Activated CD4-positive, alpha-beta T cell treated with anti-CD3 and anti-CD28 coated beads, Interleukin-2, amount 10 ng/mL, durations not matched to agents 7 days and 5 days (primary cell): Measurements from ENCODE around the gene RNF166. TPM values are rescaled to one million over a fixed set of nuclear protein-coding genes. Genes with fewer than 3 reads are reported as not detected.

ENCODE experiments used
- CTCF ChIA-PET: fragments of 350-600 bp; sonication (Branson Sonifier 250); formaldehyde crosslinking; loops from one replicate; lab custom pipeline; 2021; ENCODE audit warnings: antibody characterized with exemption; lab: Charles Lee
- POLR2A ChIA-PET: fragments of 350-600 bp; sonication (Branson Sonifier 250); formaldehyde crosslinking; loops from one replicate; lab custom pipeline; 2021; ENCODE audit warnings: antibody characterized with exemption; lab: Charles Lee
- DNase-seq: peaks from one replicate; pipeline ENCODE4 v3.0.0-alpha.2; 2020
- H3K27ac Mint-ChIP-seq: one replicate; pipeline ENCODE4 v1.8.0; 2021; ENCODE audit warnings: mild to moderate bottlenecking, moderate library complexity, mixed read lengths
- H3K27me3 Mint-ChIP-seq: one replicate; pipeline ENCODE4 v1.8.0; 2021; ENCODE audit warnings: mixed read lengths
- H3K36me3 Mint-ChIP-seq: one replicate; pipeline ENCODE4 v1.8.0; 2021; ENCODE audit warnings: low read depth, mixed read lengths
- H3K4me1 Mint-ChIP-seq: one replicate; pipeline ENCODE4 v1.8.0; 2021; ENCODE audit warnings: mixed read lengths
- H3K4me3 Mint-ChIP-seq: one replicate; pipeline ENCODE4 v1.8.0; 2021; ENCODE audit warnings: mild to moderate bottlenecking, moderate library complexity, mixed read lengths
- H3K9me3 Mint-ChIP-seq: one replicate; pipeline ENCODE4 v1.8.0; 2021; ENCODE audit warnings: mixed read lengths
- total RNA-seq, 2 experiments: library from RNA; stranded (reverse); gene quantifications; one replicate each; pipeline ENCODE4 v1.2.3, GENCODE V29; 2021

Gene RNF166, protein sequence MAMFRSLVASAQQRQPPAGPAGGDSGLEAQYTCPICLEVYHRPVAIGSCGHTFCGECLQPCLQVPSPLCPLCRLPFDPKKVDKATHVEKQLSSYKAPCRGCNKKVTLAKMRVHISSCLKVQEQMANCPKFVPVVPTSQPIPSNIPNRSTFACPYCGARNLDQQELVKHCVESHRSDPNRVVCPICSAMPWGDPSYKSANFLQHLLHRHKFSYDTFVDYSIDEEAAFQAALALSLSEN
- 100 to 1,000 TPM; 214 to 234 TPM for total RNA-seq

- POLR2A ChIA-PET = no interaction called here
- Mint-ChIP-seq H3K27me3 (no peaks in the 10 kb centered on the region), H3K4me3 (peak within 1 kb of the TSS; percentile 85), H3K27ac (peak within 1 kb of the TSS; percentile 98), H3K36me3 (peaks cover 33% of the 10 kb centered on the region), H3K4me1 (peaks cover 37% of the 10 kb centered on the region), H3K9me3 (no peaks in the 10 kb centered on the region)
- CTCF ChIA-PET = interaction anchor here (0.7 to 1.6 kb wide), 3 partner anchors 12 to 31 kb away, joined by 3 to 4 read pairs (median 4); no protein-coding TSS in a partner anchor
- peak; percentile 91 for DNase-seq
Measured at GRCh38 chr16:88706229-88706964, at the start of gene RNF166, which contains the start of gene CTU2. Gene RNF166, minus strand, starts transcription at chr16:88706408. Its CDS starts 83 bp downstream, at chr16:88706325. Gene CTU2, plus strand, starts transcription at chr16:88706503. Its CDS starts 28 bp downstream, at chr16:88706531.

- Mint-ChIP-seq H3K4me1 (peaks cover 24% of the 10 kb centered on the region), H3K4me3 (no peak overlapping the region), H3K36me3 (no peaks in the 10 kb centered on the region), H3K9me3 (no peaks in the 10 kb centered on the region), H3K27ac (no peak overlapping the region), H3K27me3 (no peaks in the 10 kb centered on the region)
- ChIA-PET POLR2A (no interaction called here), CTCF (interaction anchor here (0.5 to 6.0 kb wide), 2 partner anchors 18 to 552 kb away, joined by 7 to 27 read pairs; no protein-coding TSS in a partner anchor)
- DNase-seq = no peak
Measured at GRCh38 chr16:88754912-88755744, 48.9 kb upstream of the RNF166 start.

- H3K27ac Mint-ChIP-seq = no peak overlapping the region
- POLR2A ChIA-PET = no interaction called here
Measured at GRCh38 chr16:88754109-88754911, 48.1 kb upstream of the RNF166 start.

DNA sequence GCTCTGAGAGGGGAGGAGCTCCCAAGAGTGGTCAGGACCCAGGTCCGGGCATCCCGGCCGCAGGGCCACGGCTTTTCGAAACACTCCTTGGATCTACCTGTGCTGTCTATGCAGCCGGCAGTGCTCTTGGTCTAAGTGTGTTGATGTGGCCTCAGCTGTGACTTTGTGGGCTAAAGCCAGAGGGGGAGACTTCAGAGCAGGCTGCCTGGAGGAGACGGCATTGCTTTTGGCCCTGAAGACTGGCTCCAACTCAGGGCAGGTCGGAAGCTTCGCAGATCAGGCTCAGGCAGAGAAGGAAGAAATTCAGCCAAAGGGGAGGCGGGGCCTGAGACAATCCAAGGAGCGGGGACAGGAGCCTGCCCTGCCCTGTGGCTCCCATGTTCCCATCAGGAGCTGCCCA is 47.4 kb upstream of the RNF166 start:
- ChIA-PET CTCF (interaction anchor here (0.6 to 6.0 kb wide), 3 partner anchors 14 to 414 kb away, joined by 3 to 27 read pairs (median 3); no protein-coding TSS in a partner anchor), POLR2A (no interaction called here)
- Mint-ChIP-seq H3K4me1 (peaks cover 10% of the 10 kb centered on the region), H3K9me3 (no peaks in the 10 kb centered on the region), H3K27me3 (no peaks in the 10 kb centered on the region), H3K36me3 (no peaks in the 10 kb centered on the region), H3K27ac (no peak overlapping the region), H3K4me3 (no peak overlapping the region)
- no peak for DNase-seq

More at GRCh38 chr16:88754109-88754911, 48.1 kb upstream of the RNF166 start:
- H3K9me3 Mint-ChIP-seq = no peaks in the 10 kb centered on the region
- H3K27me3 Mint-ChIP-seq = no peaks in the 10 kb centered on the region
- peaks cover 16% of the 10 kb centered on the region for H3K4me1 Mint-ChIP-seq
- DNase-seq = no peak
- no peak overlapping the region for H3K4me3 Mint-ChIP-seq
- H3K36me3 Mint-ChIP-seq = no peaks in the 10 kb centered on the region
- CTCF ChIA-PET = interaction anchor here (0.7 to 6.0 kb wide), 3 partner anchors 8 to 17 kb away, joined by 3 to 27 read pairs (median 3); no protein-coding TSS in a partner anchor

DNA sequence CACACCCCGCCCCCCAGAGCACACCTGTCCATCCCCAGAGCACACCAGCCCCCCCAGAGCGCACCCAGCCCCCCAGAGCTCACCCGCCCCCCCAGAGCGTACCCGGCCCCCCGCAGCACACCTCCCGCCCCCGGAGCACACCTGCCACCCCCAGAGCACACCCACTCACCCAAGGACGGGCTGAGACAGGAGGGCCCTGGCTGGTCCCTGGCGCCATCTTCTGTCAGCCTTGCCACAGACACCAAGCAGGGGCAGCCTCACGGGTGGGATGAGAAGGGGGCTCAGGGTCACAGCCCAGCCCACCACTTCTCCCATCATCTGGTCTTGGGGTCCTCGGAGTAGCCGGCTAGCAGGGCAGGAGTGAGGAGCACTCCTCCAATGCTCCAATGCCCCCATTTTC is 47.0 kb upstream of the RNF166 start:
- CTCF ChIA-PET = interaction anchor here (0.6 to 6.0 kb wide), 3 partner anchors 14 to 415 kb away, joined by 3 to 27 read pairs (median 3); no protein-coding TSS in a partner anchor
- no peak for DNase-seq
- H3K36me3 Mint-ChIP-seq = peaks cover under 1% of the 10 kb centered on the region
- peaks cover 6% of the 10 kb centered on the region for H3K4me1 Mint-ChIP-seq
- no peaks in the 10 kb centered on the region for H3K9me3 Mint-ChIP-seq
- no peaks in the 10 kb centered on the region for H3K27me3 Mint-ChIP-seq
- POLR2A ChIA-PET = no interaction called here
- no peak overlapping the region for H3K27ac Mint-ChIP-seq
- no peak overlapping the region for H3K4me3 Mint-ChIP-seq

DNA sequence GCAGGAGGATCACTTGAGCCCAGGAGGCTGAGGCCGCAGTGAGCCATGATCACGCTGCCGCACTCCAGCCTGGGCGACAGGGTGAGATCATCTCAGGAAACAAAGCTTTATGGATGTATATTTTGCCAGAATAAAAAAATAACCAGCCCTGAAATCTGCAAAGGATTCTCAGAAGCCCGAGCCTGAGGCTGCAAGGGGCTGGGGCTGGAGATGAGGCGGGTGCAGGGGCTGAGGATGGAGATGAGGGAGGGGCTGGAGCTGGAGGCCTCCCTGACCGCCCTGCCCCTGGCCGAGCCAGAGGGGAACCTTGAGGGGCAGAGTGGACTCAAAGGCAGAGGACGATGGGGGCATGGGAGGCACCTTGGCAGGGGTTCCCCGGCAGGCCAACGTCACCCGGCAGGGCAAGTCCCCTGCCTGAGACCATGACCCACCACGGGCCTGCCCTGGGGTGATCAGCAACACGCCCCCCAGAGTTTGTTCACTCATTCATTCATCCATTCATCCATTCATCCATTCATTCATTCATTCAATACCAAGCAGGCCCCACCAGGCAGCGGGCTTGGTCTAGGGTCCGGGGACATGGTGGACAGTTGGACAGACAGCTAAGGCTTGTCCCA is 46.3 kb upstream of the RNF166 start:
- Mint-ChIP-seq H3K4me1 (peaks cover 2% of the 10 kb centered on the region), H3K4me3 (no peak overlapping the region), H3K27me3 (no peaks in the 10 kb centered on the region), H3K27ac (no peak overlapping the region), H3K36me3 (peaks cover 3% of the 10 kb centered on the region), H3K9me3 (no peaks in the 10 kb centered on the region)
- DNase-seq = no peak
- POLR2A ChIA-PET = no interaction called here
- CTCF ChIA-PET = interaction anchor here (6.0 kb wide), 1 partner anchor 15 kb away, joined by 27 read pairs; no protein-coding TSS in a partner anchor

DNA sequence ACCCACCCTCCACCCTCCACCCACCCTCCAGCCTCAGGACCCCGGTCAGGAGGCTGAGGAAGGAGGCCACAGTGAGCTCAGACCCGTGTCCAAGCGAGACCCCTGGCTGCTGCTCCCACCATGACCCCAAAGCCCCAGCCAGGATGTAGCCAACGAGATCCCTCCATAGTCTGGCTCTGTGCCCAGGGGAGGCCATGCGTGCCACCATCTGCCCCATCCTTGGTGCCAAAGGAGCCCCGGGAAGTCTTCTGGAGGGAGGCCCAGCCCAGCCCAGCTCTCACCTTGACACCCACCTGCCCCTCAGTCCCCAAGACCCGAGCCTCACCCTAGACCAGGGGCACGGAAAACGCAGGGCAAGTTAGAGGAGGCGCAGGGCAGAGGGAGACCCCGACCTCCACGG is 44.6 kb upstream of the RNF166 start:
- POLR2A ChIA-PET = no interaction called here
- Mint-ChIP-seq H3K36me3 (peaks cover 3% of the 10 kb centered on the region), H3K4me1 (peaks cover 16% of the 10 kb centered on the region)

DNA sequence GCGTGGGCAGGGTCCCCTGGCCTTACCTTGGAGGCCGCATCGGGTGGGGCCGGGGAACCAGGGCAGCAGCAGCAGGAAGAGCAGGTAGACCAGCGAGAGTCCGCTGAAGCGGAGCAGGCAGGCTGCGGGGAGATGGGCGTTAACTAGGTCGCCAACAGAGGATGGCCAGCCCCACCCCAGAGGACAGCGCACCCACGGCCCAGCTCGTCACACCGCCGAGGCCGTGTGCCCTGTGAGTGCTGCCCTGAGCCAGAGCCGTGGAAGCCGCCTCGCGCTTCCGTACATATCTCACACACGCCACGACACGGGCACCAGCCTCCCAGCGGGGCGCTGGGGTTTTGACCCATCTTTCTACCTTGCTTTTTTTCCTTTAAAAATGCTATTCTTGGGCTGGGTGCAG is 43.1 kb upstream of the RNF166 start:
- ChIA-PET CTCF (no interaction called here), POLR2A (no interaction called here)
- Mint-ChIP-seq H3K4me1 (peaks cover 27% of the 10 kb centered on the region), H3K27me3 (no peaks in the 10 kb centered on the region), H3K4me3 (no peak overlapping the region), H3K9me3 (no peaks in the 10 kb centered on the region), H3K27ac (no peak overlapping the region), H3K36me3 (peaks cover 3% of the 10 kb centered on the region)
- DNase-seq = no peak

More for the DNA sequence above, 44.6 kb upstream of the RNF166 start:
- Mint-ChIP-seq H3K27me3 (no peaks in the 10 kb centered on the region), H3K27ac (no peak overlapping the region), H3K4me3 (no peak overlapping the region), H3K9me3 (no peaks in the 10 kb centered on the region)
- CTCF ChIA-PET = interaction anchor here (6.0 kb wide), 1 partner anchor 14 kb away, joined by 27 read pairs; no protein-coding TSS in a partner anchor
- DNase-seq = no peak

GRCh38 chr16:88748364-88748763 is 42.2 kb upstream of the RNF166 start:
- Mint-ChIP-seq H3K27ac (no peak overlapping the region), H3K4me3 (no peak overlapping the region)
- POLR2A ChIA-PET = no interaction called here

DNA sequence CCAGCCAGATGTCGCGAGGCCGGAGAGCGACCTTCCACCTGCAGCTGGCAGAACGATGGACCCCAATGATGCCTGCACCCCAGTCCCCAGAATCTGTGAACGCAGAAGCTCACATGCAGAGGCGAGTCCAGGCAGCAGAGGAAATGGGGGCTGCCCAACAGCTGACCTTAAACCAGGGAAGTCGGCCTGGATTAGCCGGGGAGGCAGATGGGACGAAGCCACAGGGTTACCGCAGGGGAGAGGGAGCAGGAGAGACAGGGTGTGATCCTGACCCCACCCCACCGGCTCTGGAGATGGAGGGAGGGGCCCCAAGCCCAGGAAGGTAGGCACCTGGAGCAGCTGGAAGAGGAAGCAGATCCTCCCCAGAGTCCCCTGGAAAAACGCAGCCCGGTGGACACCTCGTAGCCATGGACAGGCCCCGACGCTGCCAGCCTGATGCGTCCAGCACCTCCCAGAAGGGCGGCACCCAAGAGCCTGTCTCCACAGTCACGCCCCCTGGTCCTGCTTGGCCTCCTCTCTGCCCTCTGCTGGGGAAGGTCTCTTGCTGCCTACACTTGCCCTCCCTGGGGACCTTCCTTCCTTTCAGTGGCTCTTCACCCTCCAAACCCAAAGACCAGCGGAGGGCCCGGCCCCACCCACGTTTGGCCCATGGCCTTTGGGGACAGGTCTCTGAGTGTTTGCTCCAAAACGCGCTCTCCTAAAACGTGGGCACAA is 41.5 kb upstream of the RNF166 start:
- ChIA-PET POLR2A (no interaction called here), CTCF (interaction anchor here (1.0 to 3.8 kb wide), 3 partner anchors 10 to 35 kb away, joined by 3 to 26 read pairs (median 4); no protein-coding TSS in a partner anchor)
- Mint-ChIP-seq H3K4me3 (no peak overlapping the region), H3K4me1 (peaks cover 36% of the 10 kb centered on the region), H3K9me3 (no peaks in the 10 kb centered on the region), H3K27me3 (no peaks in the 10 kb centered on the region), H3K27ac (peak overlapping the region; percentile 25), H3K36me3 (peaks cover 3% of the 10 kb centered on the region)
- peak; percentile 52 for DNase-seq

More at GRCh38 chr16:88748364-88748763, 42.2 kb upstream of the RNF166 start:
- Mint-ChIP-seq H3K9me3 (no peaks in the 10 kb centered on the region), H3K36me3 (peaks cover 3% of the 10 kb centered on the region), H3K27me3 (no peaks in the 10 kb centered on the region), H3K4me1 (peaks cover 34% of the 10 kb centered on the region)
- DNase-seq = no peak
- CTCF ChIA-PET = interaction anchor here (0.6 to 3.8 kb wide), 3 partner anchors 9 to 77 kb away, joined by 3 to 26 read pairs (median 4); no protein-coding TSS in a partner anchor

- peaks cover 36% of the 10 kb centered on the region for H3K4me1 Mint-ChIP-seq
- POLR2A ChIA-PET = no interaction called here
- no peak for DNase-seq
- no peaks in the 10 kb centered on the region for H3K27me3 Mint-ChIP-seq
- H3K36me3 Mint-ChIP-seq = peaks cover 3% of the 10 kb centered on the region
- no peaks in the 10 kb centered on the region for H3K9me3 Mint-ChIP-seq
- CTCF ChIA-PET = interaction anchor here (1.0 to 3.8 kb wide), 4 partner anchors 8 to 37 kb away, joined by 3 to 26 read pairs (median 4); no protein-coding TSS in a partner anchor
- H3K4me3 Mint-ChIP-seq = no peak overlapping the region
- H3K27ac Mint-ChIP-seq = peak overlapping the region; percentile 90
Measured at GRCh38 chr16:88746506-88746905, 40.3 kb upstream of the RNF166 start.
